ENCODE results near the gene HPS4.

The HPS4 gene

GRCh38 chr22:26463688-26464087 is 19.9 kb downstream of the HPS4 start:
- DNase-seq = peak; percentile 15

DNA sequence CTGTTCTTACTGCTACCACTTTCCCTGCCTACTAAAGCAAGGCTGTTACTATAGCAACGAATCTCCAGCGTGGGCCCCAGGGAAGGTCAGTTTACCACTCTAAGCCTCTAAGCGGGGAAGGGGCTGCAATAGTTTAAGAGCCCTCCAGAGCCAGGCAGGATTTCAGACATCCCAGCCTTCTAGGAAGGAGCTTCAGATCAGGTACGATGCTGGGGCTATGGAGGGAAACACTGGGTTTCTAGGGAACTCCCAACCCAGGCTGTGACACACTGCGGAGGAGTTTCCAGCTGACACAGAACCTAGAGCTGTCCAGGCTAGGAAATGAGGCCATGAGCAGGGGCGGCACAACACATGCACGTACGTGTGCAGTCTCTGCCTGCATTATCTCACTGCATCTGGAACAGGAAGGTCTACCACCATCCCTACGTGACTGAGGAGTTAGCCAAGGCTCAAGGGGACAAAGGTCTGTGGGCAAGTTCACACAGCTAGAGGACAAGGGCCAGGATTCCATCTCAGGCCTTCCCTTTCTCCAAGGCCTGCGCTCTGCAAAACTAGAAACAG is 20.4 kb downstream of the HPS4 start:
- peak; percentile 15 for DNase-seq

GRCh38 chr22:26462641-26463040 is 20.9 kb downstream of the HPS4 start:
- DNase-seq = peak; percentile 6

GRCh38 chr22:26462051-26462450 is 21.5 kb downstream of the HPS4 start:
- peak; percentile 16 for DNase-seq

- DNase-seq = peak; percentile 47
These were observed 22.3 kb downstream of the HPS4 start for GRCh38 chr22:26461188-26461810.

GRCh38 chr22:26460202-26460601 is 23.4 kb downstream of the HPS4 start:
- DNase-seq = no peak

DNA sequence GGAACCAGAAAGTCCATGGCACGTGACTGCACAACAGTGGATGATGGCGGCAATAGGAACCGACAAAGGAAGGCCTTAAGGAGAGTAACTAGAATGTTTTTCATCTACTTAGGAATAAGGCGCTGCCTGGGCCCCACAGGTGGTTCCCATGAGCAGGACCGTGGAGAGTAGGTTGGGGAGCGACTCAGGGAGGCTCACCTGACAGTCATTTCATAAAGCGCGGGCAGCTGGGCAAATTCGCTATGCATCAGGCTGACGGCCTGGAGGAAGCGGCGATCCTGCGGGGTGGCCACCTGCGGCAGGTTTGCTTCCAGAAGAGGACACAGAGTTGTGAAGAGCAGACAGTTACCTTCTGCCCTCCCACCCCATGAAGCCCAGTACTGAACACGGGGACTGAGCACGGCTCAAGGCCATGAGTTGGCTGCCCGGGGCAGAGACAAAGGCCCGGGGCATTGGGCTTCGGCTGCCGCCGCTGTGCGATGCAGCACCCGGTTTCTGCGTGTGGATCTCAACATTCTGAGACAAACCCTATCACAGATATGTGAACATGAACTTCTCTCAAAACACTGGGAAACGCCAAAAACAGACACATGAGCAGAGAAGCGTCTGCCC is 25.8 kb downstream of the HPS4 start:
- DNase-seq = peak; percentile 23

DNA sequence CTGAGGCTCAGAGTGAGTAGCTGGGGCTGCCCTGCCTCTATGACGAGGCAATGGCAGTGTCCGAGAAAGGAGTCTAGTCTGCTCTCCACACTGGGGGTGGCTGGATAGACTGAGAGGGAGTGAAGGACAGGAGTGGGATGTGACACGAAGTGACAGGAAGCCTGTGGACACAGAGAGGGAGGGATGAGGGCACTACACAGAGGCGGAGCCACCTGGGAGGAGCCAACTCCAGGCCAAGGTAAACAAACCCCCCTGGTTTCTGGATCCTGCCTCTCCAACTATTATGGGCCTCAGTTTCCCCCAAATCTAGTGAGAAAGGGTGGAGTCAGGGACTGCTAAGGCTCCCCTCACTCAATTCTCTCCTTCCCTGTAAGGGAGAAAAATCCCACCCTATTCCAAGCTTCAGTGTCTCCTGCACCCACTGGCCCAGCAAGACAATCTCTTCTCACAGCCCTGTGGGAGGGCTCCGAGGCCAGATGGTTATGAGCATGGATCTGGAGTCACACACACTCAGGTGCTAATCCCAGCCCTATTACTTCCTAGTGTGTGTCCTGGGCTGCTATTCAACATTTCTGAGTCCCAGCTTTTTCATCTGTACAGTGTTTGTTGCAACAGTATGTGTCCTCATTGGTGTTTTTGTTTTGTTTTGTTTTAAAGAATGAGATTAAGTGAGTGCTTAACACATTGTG is 29.6 kb downstream of the HPS4 start:
- DNase-seq = no peak

GRCh38 chr22:26453216-26453615 is 30.4 kb downstream of the HPS4 start:
- no peak for DNase-seq

DNA sequence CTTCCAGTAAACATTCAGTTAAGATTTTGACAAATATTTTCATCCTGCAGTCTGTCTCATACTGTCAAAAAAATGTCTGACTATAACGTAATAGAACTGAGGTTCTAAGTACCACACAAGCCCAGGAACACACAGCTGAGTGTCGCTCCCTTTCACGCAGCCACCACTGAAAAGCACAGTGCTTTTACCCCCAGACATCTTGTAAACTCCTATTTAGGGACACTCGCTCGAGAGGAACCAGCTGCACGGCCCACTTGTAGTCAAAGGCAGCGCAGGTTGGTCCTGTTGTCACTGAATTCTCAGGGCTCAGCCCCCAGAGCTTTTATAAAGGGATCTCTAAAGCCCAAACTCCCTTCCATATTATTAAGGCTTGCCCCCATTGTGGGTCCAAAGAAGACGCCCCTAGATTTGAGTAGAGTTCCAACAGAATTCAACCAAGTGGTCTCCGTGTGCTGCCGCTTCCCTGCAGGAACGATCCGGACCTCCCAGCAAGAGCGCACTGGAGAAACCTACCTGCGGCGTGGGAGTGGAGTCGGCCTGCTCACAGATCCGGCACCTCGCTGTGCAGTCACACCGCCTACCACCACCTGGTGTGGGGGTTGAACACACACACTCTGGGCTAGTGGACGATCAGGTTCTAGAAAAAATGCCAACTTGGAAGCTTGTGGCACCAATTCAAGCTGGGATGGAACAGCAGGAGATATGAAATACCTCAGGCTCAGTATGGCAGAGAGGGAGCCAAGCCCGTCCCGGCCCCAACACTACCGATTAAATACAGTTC is 31.2 kb downstream of the HPS4 start:
- peak; percentile 14 for DNase-seq

- DNase-seq = peak; percentile 1
These were observed 33.0 kb downstream of the HPS4 start for GRCh38 chr22:26450453-26451185.

DNA sequence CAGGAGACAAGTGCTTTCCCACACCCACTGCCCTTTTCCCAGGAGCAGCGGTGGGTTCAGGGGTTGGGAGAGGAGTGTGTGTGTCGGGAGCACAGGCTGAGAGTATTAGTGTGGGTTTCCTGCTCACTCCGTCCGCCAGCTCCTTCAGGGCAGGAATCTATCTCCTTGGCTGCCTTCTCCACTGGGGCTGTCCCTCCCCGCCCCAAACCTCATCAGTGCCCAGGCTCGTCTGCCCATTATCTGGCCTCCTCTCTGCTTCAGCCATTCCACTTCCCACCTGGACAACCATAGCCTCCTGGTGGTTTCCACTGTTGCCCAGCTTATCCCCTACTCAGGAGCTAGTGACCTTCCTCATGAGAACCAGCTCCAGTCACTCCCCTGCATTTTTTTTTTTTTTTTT is 34.6 kb downstream of the HPS4 start:
- DNase-seq = peak; percentile 8

DNA sequence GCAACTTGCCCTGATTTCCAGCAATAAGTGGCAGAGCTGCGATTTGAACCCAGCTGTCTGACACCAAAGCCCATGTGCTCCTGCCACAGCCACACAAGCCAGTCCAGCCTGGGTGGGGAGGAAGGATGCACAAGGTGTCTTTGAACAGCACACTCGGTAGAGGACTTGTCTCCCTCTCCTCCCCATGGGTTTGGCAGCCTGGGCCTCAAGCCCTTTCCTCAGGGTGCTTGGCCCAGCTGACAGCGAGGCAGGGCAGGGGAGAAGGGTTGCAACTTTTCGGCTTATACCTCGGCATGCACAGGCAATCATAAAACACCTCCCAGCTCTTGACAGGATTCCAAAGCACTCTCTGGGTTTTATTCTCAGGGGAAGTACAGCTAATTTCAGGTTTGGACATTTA is 35.2 kb downstream of the HPS4 start:
- DNase-seq = no peak

- no peak for DNase-seq
These were observed 35.8 kb downstream of the HPS4 start for GRCh38 chr22:26447584-26448329.

DNA sequence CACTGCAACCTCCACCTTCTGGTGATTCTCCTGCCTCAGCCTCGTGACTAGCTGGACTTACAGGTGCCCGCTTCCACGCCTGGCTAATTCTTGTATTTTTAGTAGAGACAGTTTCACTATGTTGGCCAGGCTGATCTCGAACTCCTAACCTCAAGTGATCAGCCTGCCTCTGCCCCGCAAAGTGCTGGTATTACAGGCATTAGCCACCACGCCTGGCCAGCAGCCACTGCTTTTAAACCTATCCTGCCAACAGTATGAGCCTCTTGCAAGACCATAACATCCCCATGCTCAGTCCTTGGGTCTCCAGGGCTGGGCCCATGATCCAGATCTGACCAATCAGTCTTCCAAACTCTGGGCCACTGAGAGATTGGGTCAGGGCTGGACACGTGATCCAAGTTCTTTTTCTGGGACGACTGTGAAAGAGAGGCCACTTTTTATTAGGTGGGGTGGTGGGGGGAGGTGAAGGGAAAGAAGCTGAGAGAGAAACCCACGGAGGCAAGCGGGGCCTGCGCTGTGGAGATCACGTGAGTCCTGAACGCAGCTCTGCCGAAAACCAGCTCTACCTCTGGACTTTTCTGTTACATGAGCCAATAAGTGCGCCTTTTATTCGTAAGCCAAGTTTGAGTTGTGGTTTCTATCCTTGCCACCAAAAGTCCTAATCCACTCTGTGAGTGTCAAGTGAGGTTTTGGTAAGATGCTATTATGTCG is 36.6 kb downstream of the HPS4 start:
- no peak for DNase-seq

GRCh38 chr22:26445577-26446275 is 37.9 kb downstream of the HPS4 start:
- no peak for DNase-seq

GRCh38 chr22:26444777-26445176 is 38.8 kb downstream of the HPS4 start:
- DNase-seq = no peak

- DNase-seq = no peak
These were observed 39.5 kb downstream of the HPS4 start for GRCh38 chr22:26443901-26444690.

GRCh38 chr22:26442086-26442756 is 41.4 kb downstream of the HPS4 start:
- peak; percentile 2 for DNase-seq
